GM03348 (cell line): ENCODE results near the gene PABPN1.
"Not testable (repeated sequence)": the region's sequence is repeated elsewhere in the genome, so short reads cannot be mapped to it uniquely, and the experiment has no call there.

Source experiments
- DNase-seq: peaks from one replicate; pipeline ENCODE4 v3.0.0; 2012; ENCODE audit warnings: low spot score

Gene PABPN1

GRCh38 chr14:23301288-23301968 is 19.8 kb upstream of the PABPN1 start:
- peak; percentile 98 for DNase-seq

GRCh38 chr14:23301969-23302289 is 19.3 kb upstream of the PABPN1 start:
- no peak for DNase-seq

GRCh38 chr14:23302290-23303225 is 18.7 kb upstream of the PABPN1 start, which contains the start of gene PPP1R3E:
Gene PPP1R3E, minus strand, starts transcription at chr14:23302859. Its CDS starts 283 bp downstream, at chr14:23302576.
- DNase-seq, result peak; percentile 77

- peak; percentile 90 for DNase-seq
Measured at GRCh38 chr14:23306412-23307145, 14.7 kb upstream of the PABPN1 start, which contains the start of gene BCL2L2. Gene BCL2L2, plus strand, starts transcription at chr14:23306833. Its CDS starts 935 bp downstream, at chr14:23307768.

- DNase-seq, result no peak
Measured at GRCh38 chr14:23307146-23307530, 14.1 kb upstream of the PABPN1 start.

GRCh38 chr14:23307687-23308644 is 13.3 kb upstream of the PABPN1 start:
- peak; percentile 40 for DNase-seq

- DNase-seq, result no peak
Measured at GRCh38 chr14:23308721-23309445, 12.4 kb upstream of the PABPN1 start.

GRCh38 chr14:23310546-23310945 is 10.7 kb upstream of the PABPN1 start:
- DNase-seq, result no peak

- DNase-seq, result no peak
Measured at GRCh38 chr14:23316300-23316699, 5.0 kb upstream of the PABPN1 start.

GRCh38 chr14:23319746-23320583 is 1.3 kb upstream of the PABPN1 start:
- DNase-seq, result no peak

- peak; percentile 82 for DNase-seq
Measured at GRCh38 chr14:23321572-23322547, 603 bp downstream of the PABPN1 start.

- DNase-seq, result no peak
Measured at GRCh38 chr14:23322568-23323517, 1.6 kb downstream of the PABPN1 start.

GRCh38 chr14:23323838-23324454 is 2.7 kb downstream of the PABPN1 start:
- DNase-seq, result no peak

- DNase-seq, result no peak
Measured at GRCh38 chr14:23324455-23324846, 3.2 kb downstream of the PABPN1 start.

- no peak for DNase-seq
Measured at GRCh38 chr14:23324993-23325392, 3.7 kb downstream of the PABPN1 start.

- DNase-seq, result not testable (repeated sequence)
Measured at GRCh38 chr14:23325746-23326145, 4.5 kb downstream of the PABPN1 start.
